OCI-LY3 (cell line): ENCODE data around the gene REEP6.

Experiments
- H2AFZ ChIP-seq: fragments of 200-600, 300-600 bp; shearing (Covaris generic); 2 replicates; pipeline ENCODE4 v1.6.0; 2014; ENCODE audit warnings: antibody characterized with exemption, low read depth, low read length
- H3K27ac ChIP-seq: fragments of 200-600, 300-600 bp; sonication (generic); 2 replicates; pipeline ENCODE4 v1.5.1; 2014; ENCODE audit warnings: mild to moderate bottlenecking, low read length, moderate library complexity, mixed read lengths
- H3K27me3 ChIP-seq: fragments of 200-600, 300-600 bp; sonication (generic); 2 replicates; pipeline ENCODE4 v1.6.1; 2014; ENCODE audit warnings: low read depth, low read length, mixed read lengths
- H3K36me3 ChIP-seq: fragments of 200-600, 300-600 bp; sonication (generic); replicated peaks from 2 replicates; pipeline ENCODE3; 2014; ENCODE audit warnings: low read depth, low read length, mixed read lengths
- H3K4me1 ChIP-seq: fragments of 300-600, 200-600 bp; sonication (generic); 2 replicates; pipeline ENCODE4 v1.6.1; 2014; ENCODE audit warnings: low read length, mixed read lengths
- H3K4me2 ChIP-seq: fragments of 200-600, 300-600 bp; sonication (generic); 2 replicates; pipeline ENCODE4 v1.6.1; 2014; ENCODE audit warnings: low read length, mixed read lengths
- H3K4me3 ChIP-seq: fragments of 300-600, 200-600 bp; sonication (generic); 2 replicates; pipeline ENCODE4 v1.5.1; 2014; ENCODE audit warnings: antibody characterized with exemption, mild to moderate bottlenecking, low read length, moderate library complexity
- H3K79me2 ChIP-seq: fragments of 300-600, 200-600 bp; shearing (Covaris generic); 2 replicates; pipeline ENCODE4 v1.6.1; 2014; ENCODE audit warnings: mild to moderate bottlenecking, low read length, mixed read lengths
- H3K9ac ChIP-seq: fragments of 300-600, 200-600 bp; shearing (Covaris generic); 2 replicates; pipeline ENCODE4 v1.6.0; 2014; ENCODE audit warnings: mild to moderate bottlenecking, low read length, moderate library complexity
- H3K9me3 ChIP-seq: fragments of 200-600, 300-600 bp; shearing (Covaris generic); 2 replicates; pipeline ENCODE4 v1.6.1; 2014; ENCODE audit warnings: low read length, mixed read lengths; ENCODE audit not compliant: insufficient read depth
- H4K20me1 ChIP-seq: fragments of 200-600, 300-600 bp; sonication (generic); 2 replicates; pipeline ENCODE4 v1.6.1; 2016; ENCODE audit warnings: low read length, mixed read lengths; ENCODE audit not compliant: insufficient read depth
- CTCF ChIP-seq: fragments of 200-600, 300-600 bp; sonication (generic); IDR thresholded peaks from 2 replicates; pipeline ENCODE4 v1.5.1; 2014; ENCODE audit warnings: antibody characterized with exemption, low read length, low read depth
- EZH2phosphoT487 ChIP-seq: fragments of 200-600 bp; shearing (Covaris generic); IDR thresholded peaks from 2 replicates; pipeline ENCODE4 v1.6.1; 2018; ENCODE audit warnings: antibody characterized with exemption, mixed run types, low read depth

REEP6 gene

GRCh38 chr19:1512671-1513498 lies 21.9 kb downstream of the REEP6 start, which contains the start of gene ADAMTSL5:
Gene ADAMTSL5 (minus strand): TSS chr19:1513019. CDS start chr19:1510943, 2,076 bp downstream.
- no peaks in the 10 kb centered on the region for H3K27me3 ChIP-seq
- no peaks in the 10 kb centered on the region for H4K20me1 ChIP-seq
- no peak for TF ChIP-seq CTCF
- no peak for TF ChIP-seq EZH2phosphoT487
- H2AFZ ChIP-seq, result no peak within 1 kb of the TSS
- no peaks in the 10 kb centered on the region for H3K36me3 ChIP-seq
- no peaks in the 10 kb centered on the region for H3K79me2 ChIP-seq
- H3K4me3 ChIP-seq, result peak within 1 kb of the TSS; percentile 74
- H3K4me1 ChIP-seq, result no peaks in the 10 kb centered on the region
- no peaks in the 10 kb centered on the region for H3K9me3 ChIP-seq
- H3K4me2 ChIP-seq, result peak within 1 kb of the TSS; percentile 47
- peak within 1 kb of the TSS; percentile 23; the same call in 1 of the 2 replicates for H3K9ac ChIP-seq
- no peak within 1 kb of the TSS for H3K27ac ChIP-seq

- Histone ChIP-seq H3K9ac (0 out of 2 replicates have a peak overlapping the region, but pooled peaks have one; percentile 23), H2AFZ (no peak overlapping the region)
Measured at GRCh38 chr19:1513499-1514294, 22.7 kb downstream of the REEP6 start.

GRCh38 chr19:1514295-1514661 lies 23.3 kb downstream of the REEP6 start:
- H3K27ac ChIP-seq, result no peak overlapping the region
- no peak overlapping the region for H3K9ac ChIP-seq
- H3K79me2 ChIP-seq, result no peaks in the 10 kb centered on the region
- no peak overlapping the region for H3K4me3 ChIP-seq
- H4K20me1 ChIP-seq, result no peaks in the 10 kb centered on the region
- H3K36me3 ChIP-seq, result no peaks in the 10 kb centered on the region
- no peaks in the 10 kb centered on the region for H3K9me3 ChIP-seq
- H3K4me1 ChIP-seq, result no peaks in the 10 kb centered on the region
- H2AFZ ChIP-seq, result no peak overlapping the region
- no peak overlapping the region for H3K4me2 ChIP-seq
- no peaks in the 10 kb centered on the region for H3K27me3 ChIP-seq
- TF ChIP-seq EZH2phosphoT487, result no peak
- no peak for TF ChIP-seq CTCF

More at GRCh38 chr19:1513499-1514294, 22.7 kb downstream of the REEP6 start:
- H3K4me1 ChIP-seq, result no peaks in the 10 kb centered on the region
- no peak for TF ChIP-seq EZH2phosphoT487
- TF ChIP-seq CTCF, result peak; percentile 56
- no peak overlapping the region for H3K27ac ChIP-seq
- no peaks in the 10 kb centered on the region for H3K27me3 ChIP-seq
- H3K79me2 ChIP-seq, result no peaks in the 10 kb centered on the region
- peak overlapping the region; percentile 47 for H3K4me2 ChIP-seq
- no peaks in the 10 kb centered on the region for H3K36me3 ChIP-seq
- no peaks in the 10 kb centered on the region for H3K9me3 ChIP-seq
- H3K4me3 ChIP-seq, result peak overlapping the region; percentile 74
- H4K20me1 ChIP-seq, result no peaks in the 10 kb centered on the region
